ENCODE data around the gene ARID1B. TPM values are rescaled to one million over a fixed set of nuclear protein-coding genes. Genes with fewer than 3 reads are reported as not detected.

Gene ARID1B
- total and polyA plus RNA-seq, 2 of the 4 experiments (the other 2 are of a cell fraction) = 14.5 to 20.1 TPM

- no TSS peak for BruUV-seq (replicated peaks)
- no peak overlapping the region for H2AFZ ChIP-seq (replicated peaks; ENCODE audit: low read length, poor library complexity)
- intact Hi-C loops (cut with micrococcal nuclease) (no loop called here), in situ Hi-C loops (cut with MboI; ENCODE audit: low sequenced_read_pairs) (no loop called here), dilution Hi-C loops (cut with HindIII; ENCODE audit: low sequenced_read_pairs, unreplicated experiment) (no loop called here)
- H3K56ac ChIP-seq (ENCODE audit: extremely low read depth, insufficient read depth, low read length) = no peak overlapping the region
- WGBS, 2 experiments (ENCODE audit: extremely low coverage in 2 of 2, insufficient read length in 1 of 2) = no CpG with 5 or more reads among the region's 7 CpGs
- no peaks in the 10 kb centered on the region; the same call in 1 of the 2 replicates for H3K9me1 ChIP-seq (ENCODE audit: insufficient read depth, low read length)
- H2BK15ac ChIP-seq (ENCODE audit: low read depth, low read length) = no peak overlapping the region
- no peak overlapping the region for H2BK120ac ChIP-seq (ENCODE audit: low read depth, low read length)
- no peak overlapping the region for H3K4me2 ChIP-seq (ENCODE audit: low read depth, low read length)
- no peak overlapping the region for H3K9ac ChIP-seq (ENCODE audit: low read depth, low read length)
- no peak overlapping the region for H2BK20ac ChIP-seq (ENCODE audit: low read depth, low read length)
- no peak overlapping the region for H4K91ac ChIP-seq (ENCODE audit: insufficient read depth, low read depth, low read length)
- no peak overlapping the region for H2AK5ac ChIP-seq (ENCODE audit: low read depth, low read length)
- H3K14ac ChIP-seq (replicated peaks; ENCODE audit: low read depth, low read length) = 0 out of 2 replicates have a peak overlapping the region, but pooled peaks have one; percentile 8
- DNase-seq (no peak), ATAC-seq (ENCODE audit: low read depth) (no peak)
- peaks cover 6% of the 10 kb centered on the region; the same call in 1 of the 2 replicates for H3K36me3 ChIP-seq (ENCODE audit: control insufficient read depth, insufficient read depth, low read length)
- CTCF ChIA-PET = no interaction called here
- H3K27ac ChIP-seq (ENCODE audit: insufficient read depth, low read length) = no peak overlapping the region
- H3K4me3 ChIP-seq (ENCODE audit: insufficient read depth, low read depth, low read length) = no peak overlapping the region
- H3K23ac ChIP-seq (ENCODE audit: low read depth, low read length) = no peak overlapping the region
- H3K27me3 ChIP-seq (ENCODE audit: control insufficient read depth, insufficient read depth, low read length) = no peaks in the 10 kb centered on the region
- TF ChIP-seq RCOR1 (IDR thresholded peaks at IDR 0.05; ENCODE audit: insufficient replicate concordance, low read length) (no peak), ELK1 (IDR thresholded peaks at IDR 0.05; ENCODE audit: borderline replicate concordance, low read depth, low read length) (no peak), CTCF (conservative IDR thresholded peaks at IDR 0.05; ENCODE audit: low read depth, low read length) (no peak), RFX5 (IDR thresholded peaks at IDR 0.05; ENCODE audit: low read depth, low read length) (no peak), RAD21 (IDR thresholded peaks at IDR 0.05; ENCODE audit: low read length) (no peak), USF2 (IDR thresholded peaks at IDR 0.05; ENCODE audit: low read depth, low read length) (no peak), FOS (IDR thresholded peaks at IDR 0.05; ENCODE audit: low read depth, low read length) (no peak), MXI1 (IDR thresholded peaks at IDR 0.05; ENCODE audit: borderline replicate concordance, low read depth, low read length) (no peak), SMC3 (IDR thresholded peaks at IDR 0.05; ENCODE audit: low read depth, low read length) (no peak)
- peaks cover 13 to 28% of the 10 kb centered on the region in 2 experiments; a peak in 3 of 4 replicates for H3K79me1 ChIP-seq (ENCODE audit: low read depth in 1 of 2, low read length in 2 of 2)
- H3K9me3 ChIP-seq (ENCODE audit: control insufficient read depth, insufficient read depth, low read length) = no peaks in the 10 kb centered on the region
- H2BK5ac ChIP-seq (ENCODE audit: low read depth, low read length, poor library complexity, severe bottlenecking) = no peak overlapping the region
- POLR2A ChIA-PET (ENCODE audit: unreplicated experiment) = no interaction called here
- no peak overlapping the region for H4K5ac ChIP-seq (ENCODE audit: low read depth, low read length)
- H4K20me1 ChIP-seq (ENCODE audit: insufficient read depth, low read length) = no peaks in the 10 kb centered on the region
- no peaks in the 10 kb centered on the region for H3K4me1 ChIP-seq (ENCODE audit: control insufficient read depth, insufficient read depth, low read length)
- no peak overlapping the region for H3K18ac ChIP-seq (ENCODE audit: low read depth, low read length)
- H2AK9ac ChIP-seq (replicated peaks; ENCODE audit: low read depth, low read length, poor library complexity) = no peak overlapping the region
- H3K4ac ChIP-seq (ENCODE audit: low read depth, low read length) = 0 out of 2 replicates have a peak overlapping the region, but pooled peaks have one; percentile 10
- no peak overlapping the region for H4K8ac ChIP-seq (ENCODE audit: low read depth in 2 of 2, low read length in 2 of 2)
Observed at GRCh38 chr6:157099912-157100593, 322.9 kb downstream of the ARID1B start.

All from IMR-90 (cell line).